ENCODE data around the gene GLRA2. TPM values are rescaled to one million over a fixed set of nuclear protein-coding genes. Genes with fewer than 3 reads are reported as not detected.
A peak's percentile ranks its signal among the peaks of the same experiment; 100 is the strongest.
"Not testable (repeated sequence)": the region's sequence is repeated elsewhere in the genome, so short reads cannot be mapped to it uniquely, and the experiment has no call there.

The GLRA2 gene
- total RNA-seq, 1 donor from 2014 or later, result not detected

DNA sequence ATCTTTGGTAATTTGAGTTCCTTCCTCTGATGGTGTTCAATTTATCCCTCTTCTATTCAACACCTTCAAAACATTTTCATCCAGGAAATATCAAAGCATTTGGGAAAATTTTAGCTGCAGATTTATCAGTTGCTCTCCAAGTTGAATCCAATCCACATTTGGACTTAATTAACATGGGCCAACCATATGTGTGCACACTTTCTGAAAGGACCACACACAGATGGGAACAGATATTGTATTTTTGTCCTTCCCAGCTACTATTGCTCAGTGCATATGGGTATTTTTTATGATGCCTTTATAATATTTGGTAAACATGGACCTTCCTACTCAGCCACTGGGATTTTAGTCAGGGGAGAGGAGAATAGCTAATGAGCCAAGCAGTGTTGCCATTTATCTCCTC lies 65.2 kb downstream of the GLRA2 start:
- no peak for ATAC-seq

DNA sequence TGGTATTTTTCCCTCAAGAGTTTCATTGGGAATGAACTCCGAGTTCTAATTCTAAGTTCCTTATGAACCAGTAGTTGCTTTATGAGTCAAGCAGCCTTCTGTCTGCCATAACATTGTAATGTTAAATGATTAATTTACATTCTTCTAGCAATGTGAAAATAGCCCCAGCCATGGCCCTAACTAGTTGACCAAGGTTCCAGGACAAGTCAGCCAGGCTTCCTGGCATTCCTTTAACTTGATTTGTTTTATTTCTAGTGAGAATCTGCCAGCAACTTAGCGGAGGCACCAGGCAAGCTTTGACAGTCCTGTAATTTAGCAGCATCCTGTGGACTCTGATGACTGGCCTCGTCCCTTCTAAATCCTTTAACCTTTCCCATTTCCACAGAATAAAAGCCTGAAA lies 69.0 kb downstream of the GLRA2 start:
- ATAC-seq, result no peak

DNA sequence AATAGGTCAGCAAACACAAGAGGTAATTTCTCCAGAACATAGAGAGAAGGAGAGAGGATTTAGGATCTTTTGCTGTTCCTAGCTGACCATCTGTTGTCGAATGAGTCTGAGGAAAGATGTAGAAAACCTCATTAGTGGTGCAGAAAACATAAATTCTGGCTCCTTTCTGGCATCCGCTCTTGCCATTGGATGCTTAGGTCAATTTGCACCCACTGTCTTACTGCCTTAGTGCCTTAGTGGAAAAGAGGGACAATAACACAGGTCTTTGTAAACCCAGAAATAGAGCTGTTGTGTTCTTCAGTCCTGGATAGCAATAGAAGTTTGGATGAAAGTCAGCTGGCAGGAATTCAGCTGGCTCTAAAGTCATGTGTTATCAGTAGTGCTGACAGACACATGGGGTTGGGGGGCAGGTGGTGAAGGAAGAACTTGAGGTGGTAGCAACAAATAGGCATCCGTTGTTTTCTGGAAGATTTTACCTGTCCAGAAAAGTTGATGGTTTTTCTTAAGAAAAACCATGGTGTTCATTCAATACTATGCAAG lies 78.2 kb downstream of the GLRA2 start:
- ATAC-seq, result no peak

DNA sequence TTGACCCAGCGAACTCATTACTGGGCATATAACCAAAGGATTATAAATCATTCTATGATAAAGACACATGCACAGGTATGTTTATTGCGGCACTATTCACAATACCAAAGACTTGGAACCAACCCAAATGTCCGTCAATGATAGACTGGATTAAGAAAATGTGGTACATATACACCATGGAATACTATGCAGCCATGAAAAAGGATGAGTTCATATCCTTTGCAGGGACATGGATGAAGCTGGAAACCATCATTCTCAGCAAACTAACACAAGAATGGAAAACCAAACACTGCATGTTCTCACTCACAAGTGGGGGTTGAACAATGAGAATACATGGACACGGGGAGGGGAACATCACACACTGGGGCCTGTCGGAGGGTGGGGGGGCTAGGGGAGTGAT lies 83.1 kb downstream of the GLRA2 start:
- not testable (repeated sequence) for ATAC-seq

- ATAC-seq, result no peak
These were observed 87.0 kb downstream of the GLRA2 start for GRCh38 chrX:14616301-14616700.

DNA sequence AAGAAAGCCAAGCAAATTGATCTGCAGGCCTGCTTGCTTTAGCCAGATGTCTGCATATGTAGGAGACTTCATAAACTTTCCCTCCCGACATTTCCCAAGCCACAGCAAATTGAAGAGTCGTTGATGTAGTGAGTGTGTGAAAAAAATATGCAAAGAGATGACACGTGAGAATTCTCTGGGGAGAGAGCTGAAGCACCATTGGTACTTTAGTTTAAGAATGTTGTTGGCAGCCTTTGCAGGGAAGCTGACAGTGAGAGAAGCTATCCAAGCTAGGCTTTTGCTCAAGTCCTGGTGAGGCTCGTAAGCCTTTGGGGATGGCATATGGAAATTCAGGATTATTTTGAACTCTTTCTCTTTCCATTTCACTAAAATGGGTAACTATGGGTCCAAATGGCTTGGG lies 87.5 kb downstream of the GLRA2 start:
- ATAC-seq, result no peak

DNA sequence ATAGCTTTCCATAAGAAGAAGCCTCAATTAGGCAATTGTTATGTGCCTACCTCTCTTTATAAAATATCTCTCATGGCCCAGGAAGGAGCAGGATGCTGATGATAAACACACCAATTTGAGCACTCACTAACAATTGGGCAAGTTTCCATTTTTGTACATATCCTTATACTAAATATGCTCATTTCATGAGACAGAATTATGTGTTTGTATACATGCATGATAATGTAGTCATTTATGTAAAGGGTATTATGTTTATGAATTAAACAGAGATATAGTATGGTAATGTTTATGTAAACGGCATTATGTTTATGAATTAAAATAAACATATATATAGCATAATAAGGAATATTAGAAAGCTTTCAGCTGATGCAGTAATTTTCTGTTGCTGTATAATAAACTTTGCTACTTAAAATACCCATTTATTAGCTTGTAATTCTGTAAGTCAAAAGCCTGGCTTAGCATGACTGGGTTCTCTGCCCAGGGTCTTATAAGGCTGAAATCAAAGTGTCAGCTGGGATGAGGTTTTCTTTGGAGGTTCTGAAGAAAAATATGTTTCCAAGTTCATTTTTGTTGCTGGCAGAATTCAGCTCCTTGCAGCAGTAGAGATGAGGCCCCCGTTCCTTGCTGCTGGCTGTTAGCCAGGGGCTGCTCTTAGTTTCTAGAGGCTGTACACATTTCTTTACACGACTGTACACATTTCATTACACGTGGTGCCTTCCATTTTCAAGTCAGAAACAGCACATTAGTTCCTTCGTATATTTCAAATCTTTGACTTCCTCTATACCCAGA lies 89.0 kb downstream of the GLRA2 start:
- ATAC-seq, result no peak

- ATAC-seq, result no peak
These were observed 101.4 kb downstream of the GLRA2 start for GRCh38 chrX:14630733-14631132.

DNA sequence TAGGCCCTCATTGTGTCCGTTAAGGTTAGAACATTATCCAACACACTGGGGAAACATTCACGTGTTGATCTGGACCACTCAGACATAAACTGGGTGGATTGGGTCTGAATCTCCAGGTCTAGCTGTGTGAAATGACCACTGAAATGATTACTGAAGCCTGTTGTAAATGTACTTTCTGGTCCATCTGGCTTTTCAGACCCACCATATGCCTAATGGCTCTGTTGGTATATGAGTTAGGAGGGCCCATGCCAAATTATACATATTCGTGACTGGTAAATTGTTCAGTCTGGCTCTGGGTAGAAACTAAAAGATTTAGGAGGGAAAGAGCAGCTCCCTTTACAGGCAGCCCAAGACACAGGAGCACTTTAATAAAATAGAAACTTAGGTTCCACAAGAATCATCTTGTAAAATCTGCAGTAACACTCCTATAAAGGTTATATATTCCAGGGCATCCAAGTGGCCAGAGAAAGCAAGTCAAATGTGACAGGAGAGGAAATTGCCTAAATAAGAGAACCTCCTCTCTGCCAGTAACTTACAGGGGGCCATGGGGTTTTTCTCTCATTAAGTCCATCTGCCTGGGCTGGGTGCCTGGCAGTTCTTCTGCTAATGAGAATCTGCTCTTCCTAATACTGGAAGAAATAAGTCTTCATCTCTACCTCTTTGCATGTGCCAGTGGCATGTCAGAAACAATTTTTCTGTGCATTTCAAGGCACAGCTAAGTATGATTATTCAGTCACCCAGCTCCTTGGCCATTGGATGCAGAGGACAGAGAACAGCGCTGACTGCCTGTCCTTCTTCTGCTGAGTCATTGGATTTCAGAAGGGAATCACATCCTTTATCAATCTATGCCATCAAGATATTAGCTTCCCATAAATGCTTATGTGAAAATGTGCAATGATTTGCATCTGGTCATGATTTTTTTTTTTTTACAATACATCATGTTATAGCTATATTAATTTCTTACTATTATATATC lies 112.6 kb downstream of the GLRA2 start:
- no peak for ATAC-seq

DNA sequence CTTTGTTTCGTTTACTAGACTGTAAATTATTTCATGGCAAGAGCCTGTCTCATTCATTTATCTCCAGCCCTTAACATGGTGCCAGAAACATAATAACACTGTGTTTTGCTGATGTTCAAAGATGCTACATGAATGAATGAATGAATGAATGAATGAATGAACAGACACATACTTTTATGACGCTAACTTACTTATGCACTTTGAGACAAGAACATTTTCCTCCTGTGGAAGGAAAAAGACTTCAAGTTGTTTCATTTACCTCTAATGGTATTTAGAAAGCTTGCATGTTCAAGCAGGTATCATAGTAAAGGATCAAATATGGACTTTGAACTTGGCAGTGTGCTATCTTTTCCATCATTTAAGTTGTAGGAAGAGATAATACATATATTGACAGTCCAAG lies 131.6 kb downstream of the GLRA2 start:
- no peak for ATAC-seq

DNA sequence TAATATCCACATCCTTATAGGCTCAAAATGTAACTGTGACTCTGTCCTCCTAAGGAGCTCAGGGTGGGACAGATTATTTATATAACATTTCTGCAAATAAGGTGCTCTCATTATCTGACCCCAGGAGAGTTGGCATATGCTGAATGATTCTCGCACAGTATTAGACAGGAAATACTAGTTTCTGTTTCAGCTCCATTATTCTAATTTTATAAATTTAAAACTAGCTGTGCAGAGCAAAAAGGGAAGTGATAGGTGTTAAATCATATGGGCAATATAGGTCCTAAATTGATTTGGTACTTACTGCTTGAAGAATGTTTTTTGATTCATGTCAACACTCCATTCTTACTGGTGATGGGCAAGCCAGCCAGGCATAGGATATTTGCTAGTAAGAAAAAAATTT lies 141.5 kb downstream of the GLRA2 start:
- no peak for ATAC-seq

DNA sequence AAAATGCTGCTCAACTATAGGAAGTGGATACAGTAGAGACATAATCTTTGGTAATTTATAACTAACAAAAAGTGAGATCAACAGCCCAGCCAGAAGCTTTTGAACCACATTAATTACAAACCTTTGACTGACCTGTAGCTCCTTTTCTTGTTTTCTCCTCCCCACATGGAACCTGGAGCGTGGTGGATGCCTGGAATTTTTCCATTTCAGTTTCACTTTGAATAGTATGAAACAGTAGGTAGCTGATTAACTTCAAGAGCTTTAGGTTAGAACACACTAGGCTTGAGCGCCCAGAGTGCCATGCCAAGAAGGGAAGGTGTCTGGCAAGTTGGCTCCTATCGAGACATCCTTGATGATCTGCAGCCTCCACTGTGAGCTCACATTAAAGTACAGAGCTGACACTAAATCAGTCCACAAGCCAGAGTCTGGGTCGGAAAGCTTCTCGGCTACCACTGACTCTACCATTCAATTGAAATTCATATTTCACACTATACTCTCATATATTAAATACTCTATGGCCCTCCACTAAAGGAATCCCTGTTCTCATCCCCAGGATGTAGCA lies 143.4 kb downstream of the GLRA2 start:
- ATAC-seq, result no peak

- ATAC-seq, result no peak
These were observed 143.9 kb downstream of the GLRA2 start for GRCh38 chrX:14673236-14673635.

DNA sequence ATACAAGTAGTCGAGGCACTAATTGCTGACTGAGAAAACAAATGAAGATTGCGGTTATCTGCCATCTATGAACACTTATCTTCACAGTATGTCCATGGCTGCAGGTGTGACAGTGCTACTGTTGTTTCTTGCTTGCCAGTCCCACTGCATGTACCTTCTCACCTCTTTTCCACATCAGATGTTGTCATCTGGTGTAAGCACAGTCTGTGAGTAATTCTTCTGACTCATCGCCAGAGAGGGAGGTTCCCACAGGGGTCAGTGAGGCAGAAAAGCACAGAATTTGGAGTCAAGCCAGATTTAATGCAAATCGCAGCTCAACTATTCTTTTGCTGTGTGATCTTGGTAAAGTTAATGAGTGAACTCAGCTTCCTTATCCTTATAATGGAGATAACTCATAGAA lies 144.4 kb downstream of the GLRA2 start:
- ATAC-seq, result peak; percentile 98

GRCh38 chrX:14675500-14675899 lies 146.2 kb downstream of the GLRA2 start:
- no peak for ATAC-seq

DNA sequence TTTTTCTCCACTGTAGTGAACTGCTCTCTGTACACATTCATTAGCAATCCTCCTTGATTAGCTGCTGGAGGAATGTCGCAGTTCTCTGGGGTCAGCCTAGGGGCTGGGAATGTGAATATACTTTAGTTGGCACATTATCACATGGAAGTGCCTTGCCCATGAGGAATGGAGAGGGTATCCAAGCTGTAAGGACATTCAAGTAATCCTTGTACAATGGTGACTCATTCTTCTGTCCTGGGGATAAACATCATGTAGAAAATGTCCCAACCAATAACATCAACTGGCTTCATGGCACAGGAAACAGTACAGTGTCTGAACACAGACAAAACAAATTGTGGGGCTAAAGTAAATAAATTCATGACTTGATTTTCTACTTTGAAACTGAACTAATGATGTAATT lies 147.1 kb downstream of the GLRA2 start:
- ATAC-seq, result no peak

DNA sequence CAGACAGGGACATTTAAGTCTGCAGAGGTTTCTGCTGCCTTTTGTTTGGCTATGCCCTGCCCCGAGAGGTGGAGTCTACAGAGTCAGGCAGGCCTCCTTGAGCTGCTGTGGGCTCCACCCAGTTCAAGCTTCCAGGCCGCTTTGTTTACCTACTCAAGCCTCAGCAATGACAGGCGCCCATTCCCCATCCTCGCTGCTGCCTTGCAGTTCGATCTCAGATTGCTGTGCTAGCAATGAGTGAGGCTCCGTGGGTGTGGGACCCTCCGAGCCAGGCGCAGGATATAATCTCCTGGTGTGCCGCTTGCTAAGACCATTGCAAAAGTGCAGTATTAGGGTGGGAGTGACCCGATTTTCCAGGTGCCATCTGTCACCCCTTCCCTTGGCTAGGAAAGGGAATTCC lies 159.0 kb downstream of the GLRA2 start:
- not testable (repeated sequence) for ATAC-seq

GRCh38 chrX:14690553-14690952 lies 161.2 kb downstream of the GLRA2 start:
- ATAC-seq, result no peak

GRCh38 chrX:14694611-14695010 lies 165.3 kb downstream of the GLRA2 start:
- no peak for ATAC-seq

- ATAC-seq, result peak; percentile 48
These were observed 168.1 kb downstream of the GLRA2 start for GRCh38 chrX:14697451-14697850.

- ATAC-seq, result no peak
These were observed 169.5 kb downstream of the GLRA2 start for GRCh38 chrX:14698790-14699189.

DNA sequence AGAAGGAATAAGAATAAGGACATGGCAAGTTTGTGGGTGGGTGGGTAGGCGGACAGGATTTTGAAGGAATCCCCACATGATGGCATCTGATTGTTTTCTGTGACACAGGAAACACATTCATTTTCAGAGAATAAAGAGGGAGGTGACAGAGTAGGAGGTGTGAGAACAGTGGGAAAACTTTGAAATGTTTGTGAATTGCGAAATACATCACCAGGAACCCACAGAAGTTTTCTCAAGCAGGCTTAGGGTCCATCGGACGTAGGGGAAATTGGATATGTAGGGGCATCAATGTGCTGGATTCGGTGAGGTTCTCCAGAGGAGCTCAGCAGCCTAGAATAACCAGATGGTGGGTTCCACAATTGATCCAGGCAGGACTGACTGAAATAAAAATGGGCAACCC lies 171.6 kb downstream of the GLRA2 start:
- ATAC-seq, result no peak

DNA sequence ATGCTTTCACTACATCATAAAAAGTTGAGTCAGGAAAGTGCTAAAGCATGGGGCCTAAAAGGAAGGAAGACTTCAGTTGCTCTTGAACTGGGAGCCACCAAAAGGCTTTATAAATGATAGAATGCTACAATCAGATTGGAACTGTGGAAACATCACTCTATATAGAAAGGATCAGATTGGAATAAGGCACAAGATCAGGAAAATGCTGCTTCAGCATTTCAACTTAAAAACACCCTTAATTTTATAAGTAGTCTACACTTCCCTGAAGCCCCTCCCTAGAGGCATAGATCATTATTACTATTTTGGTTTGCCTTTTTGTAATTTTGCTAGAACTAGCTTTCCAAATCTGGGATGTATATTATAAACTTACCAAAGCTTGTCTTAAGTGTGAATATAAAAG lies 172.8 kb downstream of the GLRA2 start:
- ATAC-seq, result no peak

All from esophagus mucosa (tissue), 1 donor.